HG03108 (cell line): Measurements from ENCODE around the gene PNKP.

Experiments used
- ATAC-seq: cut with Tn5 transposase; IDR thresholded peaks from one replicate; pipeline ENCODE4 v1.9.1; 2021; ENCODE audit warnings: moderate library complexity; ENCODE audit not compliant: unreplicated experiment

Gene PNKP

DNA sequence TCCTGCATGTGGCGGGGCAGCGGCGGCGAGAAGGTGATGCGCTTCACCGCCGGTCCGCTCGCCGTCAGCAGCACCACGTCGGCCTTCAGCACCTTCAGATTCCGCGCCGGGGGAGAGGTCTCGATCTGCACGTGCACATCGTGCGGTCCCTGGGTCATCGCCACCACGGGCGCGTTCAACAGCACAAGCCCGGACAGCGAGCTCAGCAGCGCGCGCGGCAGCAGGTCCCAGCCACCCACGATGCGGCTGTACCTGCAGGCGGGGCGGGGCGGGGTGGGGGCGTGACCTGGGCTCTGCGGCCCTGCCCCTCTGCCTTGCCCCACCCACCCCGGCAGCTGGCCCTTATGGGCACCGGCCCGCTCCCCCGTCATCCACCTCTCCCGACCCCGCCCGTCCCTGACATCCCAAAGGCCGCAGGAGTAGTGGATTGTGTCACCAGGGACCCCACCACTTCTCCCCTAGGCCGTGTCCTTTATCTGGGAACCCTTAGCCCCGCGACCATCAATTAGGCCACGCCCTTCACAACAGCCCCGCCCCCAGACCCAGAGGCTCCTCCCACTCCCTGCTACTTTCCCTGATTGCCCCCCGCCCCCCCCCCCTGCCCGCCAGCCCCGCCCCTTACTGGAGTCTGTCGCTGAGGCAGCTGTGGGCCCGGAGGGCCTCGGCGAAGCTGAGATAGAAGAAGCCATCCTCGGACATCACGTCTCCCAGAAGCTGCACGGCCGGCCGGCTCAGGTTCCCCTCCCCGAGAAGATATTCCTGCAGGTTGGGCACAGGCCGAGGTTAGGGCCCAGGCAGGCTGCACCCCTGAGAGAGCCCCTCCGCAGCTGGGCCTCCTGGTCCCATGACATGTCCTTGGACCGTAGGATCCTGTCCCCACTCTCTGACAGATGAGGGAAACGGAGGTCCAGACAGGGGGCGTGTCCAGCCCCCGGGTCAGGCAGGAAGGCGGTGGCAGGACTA lies 23.3 kb upstream of the PNKP start:
- no peak for ATAC-seq

DNA sequence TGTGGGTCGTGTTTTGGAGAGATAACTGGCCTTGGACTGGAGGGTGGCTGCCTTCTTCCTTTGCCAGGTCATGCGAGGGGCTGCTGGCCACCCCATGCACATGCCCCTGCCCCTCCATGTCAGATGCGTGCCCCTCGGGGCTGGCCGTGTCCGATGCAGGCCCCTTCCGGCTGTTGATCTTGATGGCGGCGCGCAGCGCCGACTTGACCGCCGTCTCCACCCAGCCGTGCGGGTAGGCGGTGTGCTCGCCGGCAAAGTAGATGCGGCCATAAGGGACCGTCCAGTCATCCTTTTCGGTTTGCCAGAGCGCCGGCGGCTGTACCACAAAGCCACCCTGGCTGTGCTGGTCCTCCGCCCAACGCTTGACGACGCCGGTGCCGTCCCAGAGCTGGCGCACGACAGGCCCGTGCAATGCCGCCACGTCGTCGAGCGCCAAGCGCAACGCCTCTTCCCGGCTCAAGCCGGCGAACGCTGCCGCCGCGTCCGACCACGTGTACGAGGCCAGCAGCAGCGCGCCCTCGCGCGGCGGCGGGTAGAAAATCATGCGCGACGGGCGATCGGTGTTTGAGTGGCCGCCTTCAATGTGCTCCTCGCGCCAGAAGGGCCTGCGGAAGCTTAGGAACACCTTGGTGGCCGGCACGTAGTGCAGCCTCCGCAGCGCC lies 22.4 kb upstream of the PNKP start:
- ATAC-seq, result no peak

DNA sequence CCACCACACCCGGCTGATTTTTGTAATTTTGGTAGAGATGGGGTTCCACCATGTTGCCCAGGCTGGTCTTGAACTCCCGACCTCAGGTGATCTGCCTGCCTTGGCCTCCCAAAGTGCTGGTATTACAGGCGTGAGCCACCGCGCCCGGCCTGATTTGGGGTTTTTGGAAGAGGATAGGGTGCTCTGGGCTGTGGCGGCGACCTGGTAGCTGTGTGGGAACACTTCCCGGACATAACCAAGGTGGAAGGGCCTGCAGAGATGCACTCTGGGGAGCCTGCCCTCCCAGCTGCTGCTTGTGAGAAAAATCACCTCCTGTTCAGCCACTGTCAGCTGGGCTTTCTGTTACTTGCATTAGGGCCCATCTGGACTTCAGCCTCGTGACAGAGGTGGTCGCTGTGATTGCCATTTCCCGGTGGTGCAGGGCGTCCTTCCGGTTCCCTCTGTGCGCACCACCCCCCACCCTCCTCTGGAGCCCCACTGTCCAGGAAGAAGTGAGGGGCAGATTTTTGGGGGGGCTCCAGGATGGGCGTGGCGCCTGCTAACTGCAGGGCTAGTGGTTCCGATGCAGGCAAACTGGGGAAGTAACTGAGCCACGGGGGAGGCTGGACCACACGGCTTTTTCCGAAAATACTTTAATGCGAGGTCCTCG lies 21.8 kb upstream of the PNKP start:
- no peak for ATAC-seq

DNA sequence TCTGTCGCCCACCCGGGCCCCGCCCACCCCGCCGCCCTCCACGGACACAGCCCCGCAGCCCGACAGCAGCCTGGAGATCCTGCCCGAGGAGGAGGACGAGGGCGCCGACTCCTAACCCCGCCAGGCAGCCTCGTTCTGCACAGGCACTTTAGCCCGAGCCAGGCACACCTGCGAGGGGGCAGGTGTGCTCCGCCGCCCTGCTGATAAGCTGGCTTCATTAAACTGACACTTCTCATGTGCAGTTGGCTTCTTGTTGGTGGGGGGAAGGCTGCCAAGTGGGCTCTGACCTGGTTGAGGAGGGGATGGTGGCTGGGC lies 21.1 kb upstream of the PNKP start:
- ATAC-seq, result no peak

DNA sequence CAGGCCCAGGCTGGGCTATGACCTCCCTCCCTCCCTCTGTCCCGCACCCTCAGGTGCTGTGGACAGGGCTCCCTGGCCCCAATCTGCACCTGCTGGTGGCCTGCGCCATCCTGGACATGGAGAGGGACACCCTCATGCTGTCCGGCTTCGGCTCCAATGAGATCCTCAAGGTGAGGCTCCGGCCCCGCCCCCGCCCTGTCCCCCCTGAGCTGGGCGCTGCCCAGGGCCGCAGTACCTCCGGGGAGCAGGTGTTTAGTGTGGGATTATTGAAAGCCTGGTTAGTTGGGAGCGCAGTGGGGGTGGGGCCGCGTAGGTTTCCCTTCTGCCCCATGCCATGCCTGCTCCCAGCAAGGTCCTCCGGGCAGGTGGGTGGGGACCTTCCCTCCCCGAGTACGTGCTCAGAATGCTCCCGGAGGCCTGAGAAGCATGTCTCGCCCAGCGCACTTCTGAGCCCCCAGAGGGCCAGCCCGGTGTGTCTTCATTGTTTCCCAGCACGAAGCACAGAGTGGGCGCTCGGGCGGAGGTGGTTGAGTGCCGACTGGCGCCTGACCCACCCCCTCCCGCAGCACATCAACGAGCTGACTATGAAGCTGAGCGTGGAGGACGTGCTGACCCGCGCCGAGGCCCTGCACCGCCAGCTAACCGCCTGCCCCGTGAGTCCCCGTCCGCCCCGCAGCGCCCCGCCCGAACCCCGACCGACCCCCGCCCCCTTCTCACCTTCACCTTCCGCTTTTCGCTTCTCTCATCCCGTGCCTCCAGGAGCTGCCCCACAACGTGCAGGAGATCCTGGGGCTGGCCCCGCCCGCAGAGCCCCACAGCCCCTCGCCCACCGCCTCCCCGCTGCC lies 20.5 kb upstream of the PNKP start:
- no peak for ATAC-seq

DNA sequence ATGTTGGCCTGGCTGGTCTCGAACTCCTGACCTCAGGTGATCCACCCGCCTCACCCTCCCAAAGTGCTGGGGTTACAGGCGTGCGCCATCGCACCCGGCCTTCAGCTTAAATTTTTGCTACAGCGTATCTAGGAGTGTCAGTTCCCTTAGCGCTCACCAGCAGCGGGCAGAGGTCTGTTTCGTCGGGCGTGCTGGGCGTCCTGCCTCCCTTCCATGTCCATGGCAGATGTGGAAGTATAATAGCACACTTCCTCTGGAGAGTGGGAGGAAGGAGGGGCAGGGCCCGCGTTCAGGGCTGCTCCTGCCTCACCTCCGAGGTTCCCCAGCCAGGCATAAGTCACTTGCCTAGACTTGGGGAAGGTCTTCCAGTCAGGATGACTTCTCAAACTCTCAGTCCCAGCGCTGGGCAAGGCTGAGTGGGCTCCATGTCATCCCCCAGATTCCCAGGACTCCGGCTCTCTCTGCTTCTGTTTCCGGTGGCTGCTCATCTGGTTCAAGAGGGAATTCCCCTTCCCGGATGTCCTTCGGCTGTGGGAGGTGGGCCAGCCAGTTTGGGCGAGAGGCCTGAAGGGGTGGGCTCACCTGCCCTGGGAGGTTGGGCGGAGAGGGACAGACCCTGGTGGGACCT lies 19.8 kb upstream of the PNKP start:
- no peak for ATAC-seq

DNA sequence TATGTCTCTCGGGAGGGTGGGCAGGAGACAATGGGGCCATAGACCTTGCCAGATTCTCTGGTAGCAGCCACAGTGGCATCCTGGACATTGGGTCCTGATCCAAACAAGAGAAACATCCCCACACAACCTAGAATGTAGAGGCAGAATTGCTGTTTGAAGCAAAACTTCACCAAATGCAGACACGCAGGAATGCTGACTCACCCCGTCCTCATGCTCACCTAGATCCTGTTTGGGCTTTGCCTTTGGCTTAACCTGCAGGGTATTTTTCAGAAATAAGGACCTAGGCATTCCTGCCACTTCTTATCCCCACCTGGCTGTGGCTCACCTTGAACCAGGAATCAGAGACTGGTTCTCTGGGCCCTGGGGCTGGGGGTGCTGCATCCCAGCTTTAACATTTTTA lies 17.4 kb upstream of the PNKP start:
- ATAC-seq, result no peak

DNA sequence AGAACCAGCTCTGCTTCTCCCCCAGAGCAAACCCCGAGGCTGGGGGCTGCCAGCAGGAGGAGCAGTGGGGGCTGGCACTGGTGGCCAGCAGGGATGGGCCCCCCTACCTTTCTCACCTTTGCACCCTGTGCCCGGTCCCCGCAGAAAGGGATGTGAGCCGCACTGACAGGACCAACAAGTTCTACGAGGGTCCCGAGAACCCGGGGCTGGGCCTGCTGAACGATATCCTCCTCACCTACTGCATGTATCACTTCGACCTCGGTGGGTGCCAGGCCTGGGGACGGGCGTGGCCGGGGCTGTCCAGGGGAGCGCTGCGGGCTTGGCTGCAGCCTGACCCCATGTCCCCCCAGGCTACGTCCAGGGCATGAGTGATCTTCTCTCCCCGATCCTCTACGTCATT lies 16.7 kb upstream of the PNKP start:
- ATAC-seq, result no peak

DNA sequence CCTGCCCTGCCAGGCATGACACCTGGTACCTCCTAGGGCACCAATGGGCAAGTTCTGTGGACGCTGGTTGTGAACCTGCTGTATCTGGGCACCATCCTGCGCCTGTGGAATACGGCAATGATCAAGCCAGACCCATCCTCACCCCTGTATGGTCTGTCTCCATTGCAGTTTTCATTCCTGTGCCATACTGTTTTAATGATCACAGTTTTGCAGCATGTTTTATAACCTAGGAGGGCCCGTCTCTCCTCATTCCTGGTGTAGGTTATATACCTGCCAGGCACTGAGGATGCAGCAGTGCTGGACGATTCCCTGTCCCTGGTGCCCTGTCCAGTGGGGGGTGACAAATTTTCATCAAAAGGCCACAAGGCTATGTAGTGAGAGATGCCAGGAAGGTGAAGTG lies 15.7 kb upstream of the PNKP start:
- ATAC-seq, result no peak

DNA sequence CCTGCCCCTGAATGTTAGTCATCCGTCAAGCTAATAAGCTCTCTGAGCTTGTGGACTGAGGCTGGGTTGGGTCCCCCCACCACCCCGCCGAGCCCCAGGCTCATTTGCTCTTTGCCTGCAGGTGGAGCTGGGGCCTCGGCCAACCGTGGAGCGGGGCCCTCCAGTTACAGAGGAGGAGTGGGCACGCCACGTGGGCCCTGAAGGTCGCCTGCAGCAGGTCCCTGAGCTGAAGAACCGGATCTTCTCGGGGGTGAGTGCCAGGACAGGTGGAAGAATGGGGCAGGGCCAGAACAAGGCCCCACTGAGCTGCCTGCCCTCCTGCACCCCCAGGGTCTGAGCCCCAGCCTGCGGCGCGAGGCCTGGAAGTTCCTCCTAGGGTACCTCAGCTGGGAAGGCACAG lies 15.3 kb upstream of the PNKP start:
- no peak for ATAC-seq

DNA sequence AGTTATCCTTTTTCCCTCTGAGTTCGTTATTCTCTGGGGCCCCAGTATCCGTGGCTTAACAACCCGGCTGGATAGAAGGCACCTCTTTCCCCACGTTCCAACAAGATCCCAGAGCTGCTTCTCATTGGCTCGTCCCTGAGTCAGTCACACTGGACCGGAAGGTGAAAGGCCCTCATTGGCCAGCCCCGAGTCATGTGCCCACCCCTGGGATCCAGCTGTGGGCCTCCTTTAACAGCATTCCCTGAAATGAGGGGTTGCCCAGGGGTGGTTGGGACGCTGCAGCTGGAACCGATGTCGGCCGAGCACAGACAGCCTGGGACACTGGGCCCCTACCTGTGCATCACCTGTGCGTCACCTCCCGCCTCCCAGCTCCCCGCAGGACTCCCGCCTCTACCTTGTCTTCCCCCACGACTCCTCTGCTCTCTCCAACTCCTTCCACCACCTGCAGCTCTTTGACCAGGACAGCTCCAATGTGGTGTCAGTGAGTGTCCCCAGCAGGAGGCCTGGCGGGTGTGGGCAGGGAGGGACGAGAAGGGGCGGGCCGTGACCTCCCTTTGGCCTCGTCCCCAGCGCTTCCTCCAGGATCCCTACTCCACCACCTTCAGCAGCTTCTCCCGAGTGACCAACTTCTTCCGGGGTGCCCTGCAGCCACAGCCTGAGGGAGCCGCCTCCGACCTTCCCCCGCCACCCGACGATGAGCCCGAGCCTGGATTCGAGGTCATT lies 14.5 kb upstream of the PNKP start:
- no peak for ATAC-seq

DNA sequence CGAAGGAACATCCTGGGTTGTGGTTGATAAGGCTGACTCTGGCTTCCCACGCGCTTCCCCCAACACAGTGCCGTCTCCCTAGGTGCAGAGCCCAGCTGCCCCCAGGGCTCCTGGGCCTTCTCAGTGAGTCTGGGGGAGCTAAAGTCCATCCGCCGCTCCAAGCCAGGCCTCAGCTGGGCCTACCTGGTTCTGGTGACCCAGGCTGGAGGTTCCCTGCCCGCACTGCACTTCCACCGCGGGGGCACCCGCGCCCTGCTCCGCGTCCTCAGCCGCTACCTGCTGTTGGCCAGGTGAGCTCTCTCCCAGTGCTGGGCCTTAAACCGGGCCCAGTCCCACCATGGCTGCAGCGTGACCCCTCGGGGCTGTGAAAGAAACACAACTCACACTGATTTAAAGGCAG lies 13.8 kb upstream of the PNKP start:
- no peak for ATAC-seq

DNA sequence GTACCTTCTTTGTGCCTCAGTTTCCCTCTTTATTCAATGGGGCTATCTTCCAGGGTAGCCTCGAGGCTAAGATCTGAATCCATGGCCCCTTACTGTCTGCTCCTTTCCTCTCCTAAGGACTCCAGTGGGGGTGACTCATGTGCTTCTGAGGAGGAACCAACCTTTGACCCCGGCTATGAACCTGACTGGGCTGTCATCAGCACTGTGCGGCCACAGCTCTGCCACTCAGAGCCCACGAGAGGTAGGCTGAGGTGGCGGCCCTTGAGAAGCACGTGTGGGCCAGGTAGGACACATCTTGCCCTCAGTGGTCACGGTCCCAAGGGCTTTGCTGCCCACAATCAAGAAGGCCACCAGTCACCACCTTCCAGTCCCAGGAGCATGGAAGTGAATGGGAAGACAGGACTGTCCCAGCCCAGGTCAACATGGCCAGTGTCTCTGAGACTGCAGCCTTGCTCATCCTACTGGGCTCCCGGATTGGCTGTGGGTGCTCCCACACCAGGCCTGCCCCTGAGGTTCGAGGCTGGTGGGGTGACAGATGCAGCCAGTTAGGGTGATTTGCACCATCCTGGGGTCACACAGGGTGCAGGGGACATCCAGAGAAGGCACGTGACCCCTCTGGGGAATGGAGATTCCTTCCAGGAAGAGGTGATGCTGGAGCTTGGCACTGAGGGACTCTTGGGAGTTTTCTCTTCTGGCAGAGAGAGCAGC lies 12.9 kb upstream of the PNKP start:
- ATAC-seq, result no peak

DNA sequence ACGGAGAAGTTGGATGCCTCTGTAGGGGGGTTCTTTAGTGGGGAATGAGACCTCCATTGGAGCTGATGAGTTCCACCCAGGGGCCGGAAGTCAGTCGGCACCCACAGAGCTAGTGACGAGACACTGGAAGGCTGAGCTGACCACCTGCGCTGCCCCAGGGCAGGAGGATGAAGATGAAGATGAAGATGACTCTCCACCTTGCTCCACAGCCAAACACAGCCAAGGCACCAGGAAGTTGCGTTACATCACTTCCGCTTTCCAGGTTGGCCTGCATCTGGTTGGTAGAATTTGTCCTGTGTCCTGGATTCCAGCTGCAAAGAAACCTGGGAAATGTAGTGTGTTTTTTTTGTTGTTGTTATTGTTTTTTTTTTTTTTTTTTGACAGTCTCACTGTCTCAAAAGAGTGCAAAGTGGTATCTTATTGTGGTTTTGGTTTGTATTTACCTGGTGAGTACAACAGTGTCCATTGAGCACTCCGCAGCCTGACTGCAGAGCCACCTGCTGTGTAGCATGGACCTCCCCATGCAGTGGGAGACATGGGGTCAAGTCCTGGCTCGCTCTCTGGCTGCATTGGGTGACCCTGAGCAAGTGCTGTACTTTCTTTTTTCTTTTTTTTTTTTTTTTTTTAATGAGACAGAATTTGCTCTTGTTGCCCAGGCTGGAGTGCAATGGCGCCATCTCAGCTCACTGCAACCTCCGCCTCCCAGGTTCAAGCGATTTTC lies 12.0 kb upstream of the PNKP start:
- ATAC-seq, result no peak

DNA sequence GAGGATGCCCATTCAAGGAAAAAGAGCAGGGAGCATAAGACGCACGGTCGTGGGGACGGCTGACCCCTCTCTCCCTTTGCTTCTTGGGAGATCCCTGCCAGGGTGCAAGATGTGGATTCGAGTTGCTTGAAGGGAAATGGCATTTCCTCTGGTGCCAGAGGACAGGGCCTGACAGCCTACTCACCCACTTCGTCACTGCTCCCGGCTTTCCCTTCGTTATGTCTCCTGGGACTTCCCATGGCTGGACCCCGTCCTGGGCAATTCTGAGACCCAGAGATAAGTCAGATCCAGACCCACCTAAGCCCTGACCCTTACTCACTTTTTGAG lies 11.3 kb upstream of the PNKP start:
- ATAC-seq, result no peak

DNA sequence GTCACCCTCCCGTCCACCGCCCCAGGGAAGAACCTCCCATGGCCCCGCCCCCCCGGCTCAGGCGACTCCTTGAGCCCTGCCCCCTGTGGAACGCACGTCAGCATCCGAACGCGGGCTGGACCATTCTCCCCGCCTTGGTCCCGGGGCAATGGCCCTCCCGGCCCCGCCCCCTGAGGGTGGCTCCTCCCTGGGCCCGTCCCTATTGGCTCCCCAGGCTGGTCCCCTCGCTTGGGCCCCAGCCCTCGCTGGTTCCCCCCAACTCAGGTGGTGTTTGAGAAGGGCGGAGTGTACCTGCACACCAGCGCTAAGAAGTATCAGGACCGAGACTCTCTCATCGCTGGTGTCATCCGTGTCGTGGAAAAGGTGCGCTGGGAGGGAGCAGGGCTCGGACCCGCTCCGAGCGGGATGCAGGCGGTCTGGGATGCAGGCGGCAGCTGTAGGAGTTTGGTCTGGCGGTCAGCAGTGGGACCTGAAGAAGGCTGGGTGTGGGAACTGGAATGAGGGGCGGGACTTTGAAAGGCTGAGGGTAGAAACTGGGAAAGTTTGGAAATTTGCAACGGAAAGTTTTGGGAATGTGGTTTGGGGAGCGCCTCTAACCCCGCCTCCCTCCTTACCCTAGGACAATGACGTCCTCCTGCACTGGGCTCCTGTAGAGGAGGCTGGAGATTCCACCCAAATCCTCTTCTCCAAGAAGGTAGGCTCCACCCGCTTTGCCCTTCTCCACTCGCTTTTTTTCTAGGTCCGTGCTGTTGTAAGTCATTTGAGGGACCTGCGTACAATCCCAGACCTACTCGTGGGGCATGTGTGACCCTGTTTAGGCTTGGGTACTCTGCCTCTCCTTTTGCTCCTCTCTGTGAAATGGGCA lies 10.7 kb upstream of the PNKP start:
- peak; percentile 49 for ATAC-seq

DNA sequence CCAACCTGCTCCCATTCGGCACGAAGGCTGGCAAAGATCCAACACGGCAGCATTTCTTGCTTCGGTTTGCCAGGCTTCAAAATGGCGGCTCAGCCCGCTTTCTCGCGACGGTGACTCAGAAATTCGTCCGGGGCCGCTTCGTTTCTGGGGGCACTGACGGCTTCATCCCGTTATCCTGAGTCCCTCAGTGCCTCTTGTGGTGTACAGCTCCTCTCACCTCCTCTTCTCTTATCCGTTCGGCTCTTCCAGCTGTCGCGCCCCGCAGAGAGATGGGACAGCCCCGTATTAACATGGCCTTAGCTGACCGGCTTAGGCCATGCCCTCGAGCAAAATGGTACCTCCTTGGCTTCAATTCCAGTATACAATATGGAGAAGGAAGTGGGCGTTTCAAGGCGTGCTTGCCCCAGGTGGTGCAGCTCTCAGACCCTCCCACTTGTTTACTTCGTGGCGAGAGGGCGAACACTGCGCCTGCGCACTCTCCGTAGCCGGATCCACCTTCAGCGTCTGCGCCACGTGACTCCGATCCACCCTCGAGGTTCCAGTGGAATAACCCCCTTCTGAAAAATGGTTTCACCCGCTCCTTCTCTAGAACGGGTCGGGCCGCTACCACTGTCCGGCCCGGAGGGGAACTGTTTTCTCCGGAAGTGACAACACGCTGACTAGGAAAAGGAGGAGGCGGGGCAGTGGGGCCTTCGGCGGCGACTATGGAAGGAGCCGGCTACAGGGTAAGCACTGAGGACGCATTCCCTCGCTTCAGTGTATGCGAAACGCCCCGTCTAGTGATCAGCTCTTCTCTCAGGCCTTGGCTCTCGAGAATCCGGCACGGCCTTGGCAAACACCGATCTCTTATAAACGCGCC lies 9.9 kb upstream of the PNKP start, which contains the start of the genes AKT1S1 and TBC1D17:
AKT1S1 (minus strand) TSS at position 336 of the 859 bp plus-strand sequence. CDS start 4,060 bp downstream, outside the sequence.
TBC1D17 (plus strand) TSS at position 683 of the 859 bp plus-strand sequence; CDS start at position 705, 22 bp downstream.
- peak; percentile 60 for ATAC-seq
